D721Med (cell line): ENCODE results near the gene FNTB.

Experiments used
- DNase-seq: peaks from one replicate; pipeline ENCODE4 v3.0.0; 2011; ENCODE audit warnings: low spot score; ENCODE audit not compliant: insufficient read length
- FAIRE-seq: peaks from 2 replicates; lab custom pipeline; 2011; peaks lifted over from hg19 to GRCh38; lab: Jason Lieb, UNC
- CTCF ChIP-seq: IDR thresholded peaks from 2 replicates; pipeline ENCODE4 v1.5.1; 2012; ENCODE audit warnings: mild to moderate bottlenecking, control low read depth; ENCODE audit not compliant: insufficient read depth; ENCODE audit errors: missing control alignments

The FNTB gene

GRCh38 chr14:65106316-65106715 is 119.6 kb downstream of the FNTB start:
- no peak for DNase-seq
- no peak for TF ChIP-seq CTCF
- FAIRE-seq: no peak

- DNase-seq: no peak
- no peak for FAIRE-seq
- no peak for TF ChIP-seq CTCF
Measured at GRCh38 chr14:65106736-65107135, 120.0 kb downstream of the FNTB start.

GRCh38 chr14:65107200-65107599 is 120.5 kb downstream of the FNTB start:
- FAIRE-seq (no peak), DNase-seq (no peak)
- TF ChIP-seq CTCF: no peak

- TF ChIP-seq CTCF: no peak
- FAIRE-seq (no peak), DNase-seq (no peak)
Measured at GRCh38 chr14:65109357-65109756, 122.7 kb downstream of the FNTB start.

- FAIRE-seq: no peak
- DNase-seq: no peak
- no peak for TF ChIP-seq CTCF
Measured at GRCh38 chr14:65110525-65110924, 123.8 kb downstream of the FNTB start.
